HepG2 (cell line): ENCODE measurements around the gene SYMPK. TPM values are rescaled to one million over a fixed set of nuclear protein-coding genes. Genes with fewer than 3 reads are reported as not detected.

Experiments used
- AHR ChIP-seq: IDR thresholded peaks from 2 replicates; pipeline ENCODE4 v1.6.1; 2018; ENCODE audit warnings: missing genetic modification reagents, missing compliant biosample characterization
- ATAD3A ChIP-seq: sonication (generic); formaldehyde crosslinking; IDR thresholded peaks from 2 replicates; pipeline ENCODE4 v1.4.0; 2020; ENCODE audit warnings: missing genetic modification reagents
- BCL3 ChIP-seq: sonication (generic); formaldehyde crosslinking; IDR thresholded peaks from 2 replicates; pipeline ENCODE4 v1.5.1; 2020; ENCODE audit warnings: mild to moderate bottlenecking, missing genetic modification reagents, moderate library complexity
- E2F5 ChIP-seq: sonication (generic); formaldehyde crosslinking; conservative IDR thresholded peaks from 2 replicates; pipeline ENCODE4 v1.4.0; 2020; ENCODE audit warnings: missing genetic modification reagents
- ELF4 ChIP-seq: sonication (generic); formaldehyde crosslinking; IDR thresholded peaks from 2 replicates; pipeline ENCODE4 v1.5.0; 2020; ENCODE audit warnings: missing genetic modification reagents, mild to moderate bottlenecking, moderate library complexity, borderline replicate concordance
- GTF2F1 ChIP-seq: fragments of 150-350 bp; IDR thresholded peaks from 2 replicates; pipeline ENCODE4 v1.6.1; 2014; ENCODE audit warnings: low read length
- KDM3A ChIP-seq: IDR thresholded peaks from 2 replicates; pipeline ENCODE4 v1.6.1; 2018; ENCODE audit warnings: low read depth, missing compliant biosample characterization
- KMT2B ChIP-seq: IDR thresholded peaks from 2 replicates; pipeline ENCODE4 v1.6.1; 2016; ENCODE audit warnings: missing genetic modification reagents, missing compliant biosample characterization
- MAFG ChIP-seq: sonication (generic); formaldehyde crosslinking; IDR thresholded peaks from 2 replicates; pipeline ENCODE4 v1.5.1; 2020; ENCODE audit warnings: mild to moderate bottlenecking, missing genetic modification reagents
- MEF2D ChIP-seq: sonication (generic); formaldehyde crosslinking; IDR thresholded peaks from 2 replicates; pipeline ENCODE4 v1.5.1; 2020; ENCODE audit warnings: mild to moderate bottlenecking, missing genetic modification reagents
- NFIC ChIP-seq: IDR thresholded peaks from 2 replicates; pipeline ENCODE4 v1.6.1; 2012; ENCODE audit warnings: mild to moderate bottlenecking, low read length, inconsistent platforms
- POLR2AphosphoS2 ChIP-seq: IDR thresholded peaks from 2 replicates; pipeline ENCODE4 v1.6.1; 2011; ENCODE audit warnings: low read depth, low read length, improper control_type of control experiment
- SSRP1 ChIP-seq: IDR thresholded peaks from 2 replicates; pipeline ENCODE4 v1.6.1; 2016; ENCODE audit warnings: control low read depth
- STAG1 ChIP-seq: sonication (generic); formaldehyde crosslinking; IDR thresholded peaks from 2 replicates; pipeline ENCODE4 v1.4.0; 2020; ENCODE audit warnings: missing genetic modification reagents
- THYN1 ChIP-seq: sonication (generic); formaldehyde crosslinking; IDR thresholded peaks from 2 replicates; pipeline ENCODE4 v1.8.1; 2023; ENCODE audit warnings: low read depth, mild to moderate bottlenecking, moderate library complexity, missing genetic modification reagents, borderline replicate concordance
- TOE1 ChIP-seq: sonication (generic); formaldehyde crosslinking; IDR thresholded peaks from 2 replicates; pipeline ENCODE4 v1.4.0; 2020; ENCODE audit warnings: mild to moderate bottlenecking, missing genetic modification reagents
- YEATS2 ChIP-seq: sonication (generic); formaldehyde crosslinking; IDR thresholded peaks from 2 replicates; pipeline ENCODE4 v1.4.0; 2020; ENCODE audit warnings: missing genetic modification reagents, borderline replicate concordance
- ZBTB20 ChIP-seq: sonication (generic); formaldehyde crosslinking; IDR thresholded peaks from 2 replicates; pipeline ENCODE4 v1.8.1; 2023; ENCODE audit warnings: missing genetic modification reagents, low read depth, mild to moderate bottlenecking, borderline replicate concordance
- ZNF318 ChIP-seq: sonication (generic); formaldehyde crosslinking; IDR thresholded peaks from 2 replicates; pipeline ENCODE4 v1.4.0; 2020; ENCODE audit warnings: mild to moderate bottlenecking, missing genetic modification reagents
- ZNF713 ChIP-seq: sonication (generic); formaldehyde crosslinking; IDR thresholded peaks from 2 replicates; pipeline ENCODE4 v1.4.0; 2020; ENCODE audit warnings: mild to moderate bottlenecking, missing genetic modification reagents
- polyA plus RNA-seq, 8 experiments: library from polyadenylated mRNA; depleted of rRNA in 3 of 8; stranded (reverse) in 7 of 8; unstranded in 1 of 8; fragments of >200 nt; fragmentation: Illumina TruSeq in 4 of 8; extraction: Trizol in 4 of 8; gene quantifications; 2 replicates each; pipeline versions ENCODE4 v1.2.1 to v1.2.3, GENCODE V29; 2011 to 2016; ENCODE audit warnings: low read depth in 4 of 8, missing spikeins in 1 of 8, mixed read lengths in 1 of 8; ENCODE audit not compliant: insufficient read depth in 1 of 8
- total RNA-seq, 5 experiments: library from RNA; depleted of rRNA; stranded (reverse); fragments of >200 nt; fragmentation: Illumina TruSeq; extraction: Trizol; gene quantifications; 2 replicates each; pipeline ENCODE4 v1.2.3, GENCODE V29; 2016; ENCODE audit warnings: low read depth in 1 of 5

Gene SYMPK
- total and polyA plus RNA-seq, 2 of the 13 experiments (the other 11 are each of a cell fraction or from before 2014, with no cell fraction given) = 21.9 to 55.7 TPM

- TF ChIP-seq ZNF318 (CRISPR knock-in tag) (no peak), SSRP1 (CRISPR knock-in tag) (no peak), POLR2AphosphoS2 (no peak), STAG1 (CRISPR knock-in tag) (no peak), TOE1 (no peak), YEATS2 (CRISPR knock-in tag) (no peak), BCL3 (CRISPR knock-in tag) (no peak), THYN1 (CRISPR knock-in tag) (no peak), E2F5 (CRISPR knock-in tag) (0 out of 2 replicates have a peak, but pooled peaks have one; percentile 15), KDM3A (no peak), GTF2F1 (no peak), MAFG (CRISPR knock-in tag) (no peak), ZNF713 (no peak), KMT2B (CRISPR knock-in tag) (0 out of 2 replicates have a peak, but pooled peaks have one; percentile 20), AHR (no peak), ELF4 (CRISPR knock-in tag) (no peak), NFIC (no peak), ZBTB20 (CRISPR knock-in tag) (no peak), ATAD3A (CRISPR knock-in tag) (no peak), MEF2D (CRISPR knock-in tag) (no peak)
Measured at GRCh38 chr19:45792470-45793177, 70.3 kb downstream of the SYMPK start, which contains the start of gene DMWD (continued).
